HepG2 (cell line): Measurements from ENCODE around the gene MYL1. TPM values are rescaled to one million over a fixed set of nuclear protein-coding genes. Genes with fewer than 3 reads are reported as not detected.

Source experiments
- ATAC-seq: fragments of 200-7000 bp; cut with Tn5 transposase; 3 replicates; pipeline ENCODE4 v1.9.1; 2020; ENCODE audit warnings: mild to moderate bottlenecking, moderate library complexity
- BruUV-seq: library from RNA; stranded (reverse); fragments of 400-500 nt; replicated peaks from 2 replicates; lab custom pipeline; 2021; lab: Mats Ljungman, UMichigan
- CTCF ChIA-PET: fragments of 300-600 bp; formaldehyde crosslinking; extraction: SDS; loops from one replicate; lab custom pipeline; 2021; ENCODE audit warnings: low total read pairs, inconsistent platforms, low intra/inter-chr PET ratio; lab: Yijun Ruan, JAX
- POLR2A ChIA-PET: fragments of 350-600 bp; sonication (Branson Sonifier 250); formaldehyde crosslinking; loops from one replicate; lab custom pipeline; 2020; ENCODE audit warnings: antibody characterized with exemption, inconsistent platforms; lab: Yijun Ruan, JAX
- DNase-seq: peaks from one replicate; pipeline ENCODE4 v3.0.0-alpha.2; 2015; ENCODE audit warnings: low spot score
- FAIRE-seq: peaks from 3 replicates; lab custom pipeline; 2011; peaks lifted over from hg19 to GRCh38; lab: Jason Lieb, UNC
- H2AFZ ChIP-seq: one replicate; pipeline ENCODE4 v1.6.1; 2011; ENCODE audit warnings: low read length, inconsistent platforms
- H3K27ac ChIP-seq: fragments of 300-600 bp; 3 replicates; pipeline ENCODE4 v1.8.0; 2011; ENCODE audit warnings: mixed run types, mild to moderate bottlenecking, mixed read lengths, low read length, inconsistent platforms; ENCODE audit not compliant: insufficient read depth; ENCODE audit errors: extremely low read length
- H3K27me3 ChIP-seq, 2 experiments: fragments of 200-600 bp in 1 of 2; 2 replicates in 1 of 2; 3 replicates in 1 of 2; pipeline versions ENCODE4 v1.6.0 to v1.8.0; 2011; ENCODE audit warnings: low read length in 2 of 2, mild to moderate bottlenecking in 2 of 2, moderate library complexity in 2 of 2, inconsistent platforms in 1 of 2; ENCODE audit not compliant: insufficient read depth in 2 of 2, control insufficient read depth in 1 of 2
- H3K36me3 ChIP-seq, 2 experiments: fragments of 200-600 bp in 1 of 2; replicated peaks in 1 of 2; 2 replicates in 1 of 2; 3 replicates in 1 of 2; pipeline versions ENCODE4 v1.5.1 to v1.8.0; 2011; ENCODE audit warnings: low read length in 2 of 2, inconsistent platforms in 1 of 2; ENCODE audit not compliant: insufficient read depth in 2 of 2, control insufficient read depth in 1 of 2
- H3K4me1 ChIP-seq: 2 replicates; pipeline ENCODE4 v1.5.1; 2012; ENCODE audit warnings: low read length, inconsistent platforms; ENCODE audit not compliant: insufficient read depth
- H3K4me2 ChIP-seq: 2 replicates; pipeline ENCODE4 v1.6.0; 2011; ENCODE audit warnings: low read depth, low read length, inconsistent platforms
- H3K4me3 ChIP-seq, 3 experiments: fragments of 200-600 bp in 1 of 3; sonication (generic), shearing (Covaris generic) in 1 of 3; replicated peaks in 1 of 3; 2 replicates each; pipeline ENCODE4 v1.5.1; 2011 to 2016; ENCODE audit warnings: low read length in 3 of 3, inconsistent platforms in 2 of 3, low read depth in 2 of 3, mild to moderate bottlenecking in 2 of 3, control low read depth in 1 of 3, mixed read lengths in 1 of 3; ENCODE audit not compliant: insufficient read depth in 1 of 3
- H3K79me2 ChIP-seq: one replicate; pipeline ENCODE4 v1.6.1; 2011; ENCODE audit warnings: low read length, inconsistent platforms; ENCODE audit not compliant: insufficient read depth
- H3K9ac ChIP-seq: 2 replicates; pipeline ENCODE4 v1.6.0; 2011; ENCODE audit warnings: mild to moderate bottlenecking, low read depth, low read length, inconsistent platforms; ENCODE audit not compliant: insufficient read depth
- H3K9me3 ChIP-seq: 2 replicates; pipeline ENCODE4 v1.5.1; 2012; ENCODE audit warnings: mild to moderate bottlenecking, low read length
- H4K20me1 ChIP-seq: 2 replicates; pipeline ENCODE4 v1.6.0; 2011; ENCODE audit warnings: inconsistent platforms, mild to moderate bottlenecking, low read length, moderate library complexity; ENCODE audit not compliant: insufficient read depth
- CREBL2 ChIP-seq: sonication (generic); formaldehyde crosslinking; IDR thresholded peaks from 2 replicates; pipeline ENCODE4 v1.8.1; 2023; ENCODE audit warnings: missing genetic modification reagents, mild to moderate bottlenecking, borderline replicate concordance
- CSRNP1 ChIP-seq: sonication (generic); formaldehyde crosslinking; IDR thresholded peaks from 2 replicates; pipeline ENCODE4 v1.8.1; 2023; ENCODE audit warnings: mild to moderate bottlenecking, missing genetic modification reagents
- KLF13 ChIP-seq: sonication (generic); formaldehyde crosslinking; IDR thresholded peaks from 2 replicates; pipeline ENCODE4 v1.4.0; 2020; ENCODE audit warnings: mild to moderate bottlenecking, missing genetic modification reagents
- PHF21A ChIP-seq: sonication (generic); formaldehyde crosslinking; IDR thresholded peaks from 2 replicates; pipeline ENCODE4 v1.5.0; 2020; ENCODE audit warnings: mild to moderate bottlenecking, missing genetic modification reagents
- RAD21 ChIP-seq: fragments of 450-650 bp; formaldehyde crosslinking; IDR thresholded peaks from 2 replicates; pipeline ENCODE4 v1.5.0; 2020; ENCODE audit warnings: mild to moderate bottlenecking
- SP4 ChIP-seq: sonication (generic); formaldehyde crosslinking; IDR thresholded peaks from 2 replicates; pipeline ENCODE4 v1.8.1; 2023; ENCODE audit warnings: mild to moderate bottlenecking, missing genetic modification reagents
- THAP7 ChIP-seq: sonication (generic); formaldehyde crosslinking; IDR thresholded peaks from 2 replicates; pipeline ENCODE4 v1.8.1; 2023; ENCODE audit warnings: mild to moderate bottlenecking, missing genetic modification reagents
- ZBED4 ChIP-seq: sonication (generic); formaldehyde crosslinking; IDR thresholded peaks from 2 replicates; pipeline ENCODE4 v1.4.0; 2020; ENCODE audit warnings: missing genetic modification reagents, borderline replicate concordance
- ZBTB49 ChIP-seq: sonication (generic); formaldehyde crosslinking; IDR thresholded peaks from 2 replicates; pipeline ENCODE4 v1.4.0; 2020; ENCODE audit warnings: missing genetic modification reagents, borderline replicate concordance
- ZC3H13 ChIP-seq: sonication (generic); formaldehyde crosslinking; IDR thresholded peaks from 2 replicates; pipeline ENCODE4 v1.8.1; 2023; ENCODE audit warnings: mild to moderate bottlenecking, missing genetic modification reagents, moderate library complexity
- ZNF136 ChIP-seq: sonication (generic); formaldehyde crosslinking; IDR thresholded peaks from 2 replicates; pipeline ENCODE4 v1.8.1; 2022; ENCODE audit warnings: low read depth, mild to moderate bottlenecking, moderate library complexity, missing genetic modification reagents
- ZNF224 ChIP-seq: sonication (generic); formaldehyde crosslinking; IDR thresholded peaks from 2 replicates; pipeline ENCODE4 v1.5.0; 2020; ENCODE audit warnings: mild to moderate bottlenecking, missing genetic modification reagents
- ZNF234 ChIP-seq: sonication (generic); formaldehyde crosslinking; conservative IDR thresholded peaks from 2 replicates; pipeline ENCODE4 v1.5.1; 2020; ENCODE audit warnings: mild to moderate bottlenecking, missing genetic modification reagents
- ZNF235 ChIP-seq: sonication (generic); formaldehyde crosslinking; IDR thresholded peaks from 2 replicates; pipeline ENCODE4 v1.8.1; 2023; ENCODE audit warnings: mild to moderate bottlenecking, missing genetic modification reagents, borderline replicate concordance
- ZNF367 ChIP-seq: sonication (generic); formaldehyde crosslinking; IDR thresholded peaks from 2 replicates; pipeline ENCODE4 v1.4.0; 2020; ENCODE audit warnings: missing genetic modification reagents, borderline replicate concordance
- ZNF619 ChIP-seq: sonication (generic); formaldehyde crosslinking; IDR thresholded peaks from 2 replicates; pipeline ENCODE4 v1.4.0; 2020; ENCODE audit warnings: mild to moderate bottlenecking, missing genetic modification reagents
- ZNF768 ChIP-seq: sonication (generic); formaldehyde crosslinking; IDR thresholded peaks from 2 replicates; pipeline ENCODE4 v1.4.0; 2020; ENCODE audit warnings: missing genetic modification reagents
- WGBS: methylation state at CpG from one replicate; pipeline ENCODE4 v1.1.6; 2017; ENCODE audit warnings: low lambda C conversion rate; 5-methylcytosine and 5-hydroxymethylcytosine counted together
- in situ Hi-C: cut with HindIII; loops from 2 replicates; pipeline ENCODE4 v1.10.0; 2017; ENCODE audit warnings: low pct_unique_long_range_greater_than_20kb; ENCODE audit not compliant: extremely low pct_ligation_motif_present
- intact Hi-C: fragments of 100-400 bp; cut with micrococcal nuclease; formaldehyde crosslinking; loops from one replicate; pipeline ENCODE4 v1.10.0; 2022; ENCODE audit not compliant: unreplicated experiment
- polyA plus RNA-seq, 8 experiments: library from polyadenylated mRNA; depleted of rRNA in 3 of 8; stranded (reverse) in 7 of 8; unstranded in 1 of 8; fragments of >200 nt; fragmentation: Illumina TruSeq in 4 of 8; extraction: Trizol in 4 of 8; gene quantifications; 2 replicates each; pipeline versions ENCODE4 v1.2.1 to v1.2.3, GENCODE V29; 2011 to 2016; ENCODE audit warnings: low read depth in 4 of 8, missing spikeins in 1 of 8, mixed read lengths in 1 of 8; ENCODE audit not compliant: insufficient read depth in 1 of 8
- total RNA-seq, 5 experiments: library from RNA; depleted of rRNA; stranded (reverse); fragments of >200 nt; fragmentation: Illumina TruSeq; extraction: Trizol; gene quantifications; 2 replicates each; pipeline ENCODE4 v1.2.3, GENCODE V29; 2016; ENCODE audit warnings: low read depth in 1 of 5

MYL1 gene
- total and polyA plus RNA-seq, 2 of the 13 experiments (the other 11 are each of a cell fraction or from before 2014, with no cell fraction given) = not detected

- CTCF ChIA-PET = no interaction called here
- in situ Hi-C loops = no loop called here
- H2AFZ ChIP-seq = no peak overlapping the region
Measured at GRCh38 chr2:210318891-210319290, 3.9 kb upstream of the MYL1 start.

More at GRCh38 chr2:210318891-210319290, 3.9 kb upstream of the MYL1 start:
- no peak overlapping the region for H3K4me2 ChIP-seq
- no TSS peak for BruUV-seq
- no peak overlapping the region for H3K4me3 ChIP-seq
- no peaks in the 10 kb centered on the region for H3K4me1 ChIP-seq
- H3K9ac ChIP-seq = no peak overlapping the region
- DNase-seq = no peak
- WGBS = 0% methylated on average over 3 of the region's 3 CpGs
- no peaks in the 10 kb centered on the region for H3K36me3 ChIP-seq
- no peaks in the 10 kb centered on the region for H3K9me3 ChIP-seq
- no peaks in the 10 kb centered on the region for H4K20me1 ChIP-seq
- H3K27ac ChIP-seq = no peak overlapping the region
- POLR2A ChIA-PET = no interaction called here
- TF ChIP-seq ZBED4 (no peak), KLF13 (no peak), ZNF235 (CRISPR knock-in tag) (no peak), CREBL2 (no peak), ZNF224 (CRISPR knock-in tag) (no peak), ZBTB49 (no peak), RAD21 (no peak), ZNF367 (CRISPR knock-in tag) (no peak), ZC3H13 (CRISPR knock-in tag) (no peak), THAP7 (no peak), ZNF619 (CRISPR knock-in tag) (no peak), ZNF136 (CRISPR knock-in tag) (no peak), CSRNP1 (no peak), ZNF234 (CRISPR knock-in tag) (no peak), PHF21A (CRISPR knock-in tag) (no peak), ZNF768 (CRISPR knock-in tag) (no peak), SP4 (CRISPR knock-in tag) (no peak)
- FAIRE-seq = no peak
- intact Hi-C loops = no loop called here
- no peaks in the 10 kb centered on the region for H3K27me3 ChIP-seq
- no peak for ATAC-seq
- H3K79me2 ChIP-seq = no peaks in the 10 kb centered on the region
